ENCODE data around the gene CSNK2A1. TPM values are rescaled to one million over a fixed set of nuclear protein-coding genes. Genes with fewer than 3 reads are reported as not detected.

CSNK2A1 gene
- total RNA-seq, 4 donors from 2014 or later, result 86.0 to 96.7 (median 90.3) TPM

DNA sequence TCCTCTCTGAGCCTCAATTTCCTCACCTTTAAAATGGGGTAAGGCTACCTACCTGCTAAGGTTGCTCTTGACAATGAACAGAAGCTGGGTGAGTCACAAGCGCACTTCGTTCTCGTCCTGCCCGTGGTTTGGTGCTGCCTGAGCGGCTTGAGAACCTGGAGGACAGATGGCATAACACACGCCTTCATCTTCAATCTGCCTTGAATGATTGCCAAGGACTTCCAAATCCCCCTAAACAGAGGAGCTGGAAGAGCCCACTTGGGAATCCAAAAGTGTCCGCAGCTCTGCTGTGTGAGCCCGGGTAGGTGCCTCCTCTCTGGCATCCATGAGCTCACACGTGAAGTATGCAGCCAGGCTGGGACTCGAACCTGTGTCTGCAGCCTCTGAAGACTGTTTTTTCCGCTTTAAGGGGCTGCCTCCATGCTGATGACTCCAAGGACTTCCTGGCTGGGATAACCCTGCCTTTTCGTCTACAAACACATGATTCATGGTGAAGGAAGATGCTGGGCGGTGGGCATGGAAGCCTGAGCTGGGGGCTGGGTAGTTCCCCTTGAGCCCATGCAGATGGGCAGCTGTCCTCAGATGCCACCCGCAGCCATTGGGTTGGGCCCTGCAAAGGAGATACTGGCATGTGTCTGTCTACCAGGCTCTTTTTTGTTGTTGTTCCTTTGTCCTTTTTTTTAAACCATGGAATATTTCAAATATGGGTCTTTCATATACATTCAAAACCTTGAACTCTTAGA lies 25.3 kb upstream of the CSNK2A1 start:
- TF ChIP-seq POLR2A (IDR thresholded peaks at IDR 0.05), result no peak
- TF ChIP-seq, protein P1, sequence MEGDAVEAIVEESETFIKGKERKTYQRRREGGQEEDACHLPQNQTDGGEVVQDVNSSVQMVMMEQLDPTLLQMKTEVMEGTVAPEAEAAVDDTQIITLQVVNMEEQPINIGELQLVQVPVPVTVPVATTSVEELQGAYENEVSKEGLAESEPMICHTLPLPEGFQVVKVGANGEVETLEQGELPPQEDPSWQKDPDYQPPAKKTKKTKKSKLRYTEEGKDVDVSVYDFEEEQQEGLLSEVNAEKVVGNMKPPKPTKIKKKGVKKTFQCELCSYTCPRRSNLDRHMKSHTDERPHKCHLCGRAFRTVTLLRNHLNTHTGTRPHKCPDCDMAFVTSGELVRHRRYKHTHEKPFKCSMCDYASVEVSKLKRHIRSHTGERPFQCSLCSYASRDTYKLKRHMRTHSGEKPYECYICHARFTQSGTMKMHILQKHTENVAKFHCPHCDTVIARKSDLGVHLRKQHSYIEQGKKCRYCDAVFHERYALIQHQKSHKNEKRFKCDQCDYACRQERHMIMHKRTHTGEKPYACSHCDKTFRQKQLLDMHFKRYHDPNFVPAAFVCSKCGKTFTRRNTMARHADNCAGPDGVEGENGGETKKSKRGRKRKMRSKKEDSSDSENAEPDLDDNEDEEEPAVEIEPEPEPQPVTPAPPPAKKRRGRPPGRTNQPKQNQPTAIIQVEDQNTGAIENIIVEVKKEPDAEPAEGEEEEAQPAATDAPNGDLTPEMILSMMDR (IDR thresholded peaks at IDR 0.05), result no peak
- WGBS, 2 donors, result 49 to 52% methylated on average over 14 of the region's 14 CpGs
- peak in 1 of 2 donors; percentile 60 for DNase-seq (ENCODE audit: low spot score in 2 of 2)
- intact Hi-C loops (cut with DNase I; ENCODE audit: low total_unique reads), result loop anchor here (10.0 kb wide), 1 partner anchor 76 kb away; no protein-coding TSS in a partner anchor
- H3K4me3 ChIP-seq (ENCODE audit: low read depth, poor library complexity, severe bottlenecking), result no peak overlapping the region

DNA sequence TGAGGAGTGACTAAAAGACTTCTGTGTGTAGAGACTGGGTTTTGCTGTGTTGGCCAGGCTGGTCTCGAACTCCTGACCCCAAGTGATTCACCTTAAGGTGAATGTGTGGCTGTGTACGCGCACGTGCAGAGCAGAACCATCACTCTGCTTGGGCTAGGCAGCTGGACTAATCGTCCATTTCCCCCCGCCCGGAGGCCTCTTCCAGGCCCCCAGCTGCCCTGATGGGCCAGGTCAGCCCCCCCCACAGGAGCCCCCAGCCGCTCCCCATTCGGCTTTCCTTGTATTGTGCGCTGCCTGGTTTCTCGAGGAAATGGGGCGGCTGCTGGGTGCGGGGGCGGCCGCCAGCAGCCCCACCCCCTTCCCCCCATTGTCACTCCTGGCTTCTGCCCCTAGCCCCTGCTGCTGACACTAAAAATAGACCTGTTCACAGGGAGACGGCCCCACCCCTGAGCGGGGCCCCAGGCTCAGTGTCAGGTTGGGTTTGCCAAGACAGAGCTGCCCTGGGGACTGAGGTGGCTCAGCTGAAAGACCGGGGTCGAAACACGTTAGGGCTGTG lies 24.6 kb upstream of the CSNK2A1 start:
- peak in 1 of 2 donors; percentile 74 for DNase-seq (ENCODE audit: low spot score in 2 of 2)
- intact Hi-C loops (cut with DNase I; ENCODE audit: low total_unique reads), result loop anchor here (10.0 kb wide), 1 partner anchor 77 kb away; no protein-coding TSS in a partner anchor
- TF ChIP-seq, protein P1 (IDR thresholded peaks at IDR 0.05), result no peak
- no peak for TF ChIP-seq POLR2A (IDR thresholded peaks at IDR 0.05)
- 23% methylated on average over 18 to 20 of the region's 20 CpGs for WGBS, 2 donors
- H3K4me3 ChIP-seq (ENCODE audit: low read depth, poor library complexity, severe bottlenecking), result no peak overlapping the region

DNA sequence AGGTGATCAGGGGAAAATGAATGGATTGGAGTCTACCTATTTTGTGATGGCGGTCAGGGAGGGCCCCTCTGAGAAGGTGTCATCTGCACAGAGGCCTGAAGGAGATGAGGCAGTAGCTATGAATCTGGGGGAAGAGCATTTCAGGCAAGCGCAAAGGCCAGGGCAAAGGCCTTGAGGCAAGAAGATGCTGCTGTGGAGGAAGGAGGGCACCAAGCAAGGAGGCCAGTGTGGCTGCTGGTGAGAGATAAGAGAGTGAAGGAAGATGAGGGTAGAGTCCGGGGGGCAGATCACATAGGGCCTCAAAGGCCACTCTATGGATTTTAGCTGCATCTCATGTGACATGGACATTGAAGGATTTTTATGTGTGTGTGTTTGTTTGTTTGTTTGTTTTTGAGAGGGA lies 20.6 kb upstream of the CSNK2A1 start:
- no peak for DNase-seq (ENCODE audit: low spot score in 2 of 2)
- TF ChIP-seq, protein P1 (IDR thresholded peaks at IDR 0.05), result no peak
- TF ChIP-seq POLR2A (IDR thresholded peaks at IDR 0.05), result no peak
- H3K4me3 ChIP-seq (ENCODE audit: low read depth, poor library complexity, severe bottlenecking), result no peak overlapping the region
- intact Hi-C loops (cut with DNase I; ENCODE audit: low total_unique reads), result loop anchor here (5.0 to 10.0 kb wide), 2 partner anchors 81 to 173 kb away; no protein-coding TSS in a partner anchor
- WGBS, 2 donors, result 93 to 95% methylated on average over 3 of the region's 3 CpGs

DNA sequence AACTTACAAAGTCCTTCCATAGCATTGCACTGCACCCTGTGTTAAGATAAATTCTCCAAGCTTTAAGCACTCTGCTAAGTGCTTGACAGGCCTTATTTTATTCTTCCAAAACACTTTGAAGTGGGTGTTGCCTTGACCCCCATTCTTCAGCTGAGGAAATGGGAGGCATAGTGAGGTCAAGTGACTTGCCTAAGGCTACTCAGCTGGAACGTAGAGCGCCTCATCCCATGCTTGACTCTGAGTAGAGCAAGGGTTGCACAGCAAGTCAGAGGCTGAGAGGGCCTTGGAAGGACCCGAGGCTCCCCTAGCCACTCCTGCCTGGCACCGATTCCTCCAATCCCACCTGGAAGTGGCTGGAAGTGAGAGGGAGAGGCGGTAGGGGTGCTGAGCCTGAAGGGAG lies 19.6 kb upstream of the CSNK2A1 start:
- intact Hi-C loops (cut with DNase I; ENCODE audit: low total_unique reads), result loop anchor here (5.0 to 10.0 kb wide), 2 partner anchors 82 to 174 kb away; no protein-coding TSS in a partner anchor
- peak in 1 of 2 donors; percentile 65 for DNase-seq (ENCODE audit: low spot score in 2 of 2)
- TF ChIP-seq, protein P1 (IDR thresholded peaks at IDR 0.05), result no peak
- TF ChIP-seq POLR2A (IDR thresholded peaks at IDR 0.05), result no peak
- WGBS, 2 donors, result 77 to 82% methylated on average over 5 of the region's 5 CpGs
- H3K4me3 ChIP-seq (ENCODE audit: low read depth, poor library complexity, severe bottlenecking), result no peak overlapping the region

DNA sequence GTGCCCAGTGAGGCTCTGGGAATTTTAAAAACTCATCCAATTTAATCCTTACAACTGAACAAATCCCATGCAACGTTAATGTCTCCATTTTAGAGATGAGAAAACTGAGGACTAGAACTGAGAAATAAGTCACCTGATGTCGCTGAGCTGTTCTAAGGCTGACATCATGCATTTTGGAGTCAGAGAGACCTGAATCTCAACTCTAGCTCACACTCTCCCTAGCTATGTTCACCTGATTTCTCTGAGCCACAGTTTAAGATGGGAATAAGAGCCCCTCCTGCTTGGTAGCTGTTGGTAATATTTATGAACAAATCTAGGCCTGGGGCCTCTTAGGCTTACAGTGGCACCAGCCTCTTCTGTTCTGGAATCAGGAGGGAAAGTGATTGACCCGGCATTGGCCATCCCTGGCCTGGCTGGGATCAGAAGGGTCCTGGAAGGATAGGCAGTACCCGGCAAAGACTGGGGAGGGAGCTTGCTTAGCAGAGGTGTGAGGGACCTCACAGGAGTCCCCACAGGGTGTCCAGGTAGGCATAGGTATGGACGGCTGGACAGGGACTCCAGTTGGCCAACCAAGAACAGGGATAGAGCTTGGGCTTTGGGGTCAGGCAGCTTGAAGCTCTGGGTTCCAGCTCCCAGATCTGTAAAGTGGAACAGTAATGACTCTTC lies 18.8 kb upstream of the CSNK2A1 start:
- DNase-seq (ENCODE audit: low spot score in 2 of 2), result peak in 1 of 2 donors; percentile 63
- intact Hi-C loops (cut with DNase I; ENCODE audit: low total_unique reads), result loop anchor here (5.0 to 10.0 kb wide), 2 partner anchors 82 to 175 kb away; no protein-coding TSS in a partner anchor
- TF ChIP-seq POLR2A (IDR thresholded peaks at IDR 0.05), result no peak
- TF ChIP-seq, protein P1 (IDR thresholded peaks at IDR 0.05), result no peak
- WGBS, 2 donors, result 72 to 80% methylated on average over 5 of the region's 5 CpGs
- H3K4me3 ChIP-seq (ENCODE audit: low read depth, poor library complexity, severe bottlenecking), result no peak overlapping the region
